B cell (primary cell): ENCODE measurements around the gene PTCHD4. TPM values are rescaled to one million over a fixed set of nuclear protein-coding genes. Genes with fewer than 3 reads are reported as not detected.
"Not testable (repeated sequence)": the region's sequence is repeated elsewhere in the genome, so short reads cannot be mapped to it uniquely, and the experiment has no call there.

Experiments
- ATAC-seq: fragments of 200-7000 bp; cut with Tn5 transposase; one replicate; pipeline ENCODE4 v1.10.0; 2021; ENCODE audit warnings: low read depth, mild to moderate bottlenecking, moderate number of reproducible peaks, moderate library complexity
- CTCF ChIA-PET: fragments of 350-600 bp; sonication (Branson Sonifier 250); formaldehyde crosslinking; loops from one replicate; lab custom pipeline; 2021; ENCODE audit warnings: antibody characterized with exemption, inconsistent platforms; lab: Charles Lee
- POLR2A ChIA-PET: fragments of 350-600 bp; sonication (Branson Sonifier 250); formaldehyde crosslinking; loops from one replicate; lab custom pipeline; 2021; ENCODE audit warnings: antibody characterized with exemption; lab: Charles Lee
- DNase-seq: peaks from one replicate; pipeline ENCODE4 v3.0.0; 2013
- H2AFZ ChIP-seq: 2 replicates; pipeline ENCODE4 v1.6.1; 2012; ENCODE audit warnings: mild to moderate bottlenecking, low read depth, low read length; ENCODE audit not compliant: insufficient read depth, poor library complexity, severe bottlenecking
- H3K27ac ChIP-seq, 2 donors: 1 replicate in 1 of 2; 2 replicates in 1 of 2; pipeline ENCODE4 v1.5.1; 2012 to 2013; ENCODE audit warnings: low read length in 2 of 2, mild to moderate bottlenecking in 2 of 2, moderate library complexity in 1 of 2
- H3K27me3 ChIP-seq, 4 experiments: fragments of 200-600 bp in 1 of 4; sonication (generic) in 1 of 4; replicated peaks in 1 of 4; 1 replicate in 2 of 4; 2 replicates in 2 of 4; pipeline versions ENCODE4 v1.6.1 to v1.7.0; 2013 to 2016; ENCODE audit warnings: low read length in 3 of 4, mild to moderate bottlenecking in 2 of 4, mixed read lengths in 1 of 4, moderate library complexity in 1 of 4; ENCODE audit not compliant: insufficient read depth in 4 of 4, control insufficient read depth in 3 of 4; ENCODE audit errors: control extremely low read depth in 1 of 4
- H3K36me3 ChIP-seq, 2 experiments: replicated peaks in 1 of 2; 1 replicate in 1 of 2; 2 replicates in 1 of 2; pipeline versions ENCODE4 v1.6.1 to v1.7.1; 2013; ENCODE audit warnings: low read length in 1 of 2; ENCODE audit not compliant: insufficient read depth in 2 of 2, control insufficient read depth in 1 of 2; ENCODE audit errors: control extremely low read depth in 1 of 2, extremely low read depth in 1 of 2
- H3K4me1 ChIP-seq, 2 donors: fragments of 200-600 bp in 1 of 2; sonication (generic) in 1 of 2; 1 replicate in 1 of 2; 2 replicates in 1 of 2; pipeline versions ENCODE4 v1.5.1 to v1.6.1; 2013 to 2017; ENCODE audit warnings: low read length in 2 of 2; ENCODE audit not compliant: control insufficient read depth in 2 of 2, insufficient read depth in 2 of 2
- H3K4me2 ChIP-seq: replicated peaks from 2 replicates; pipeline ENCODE3; 2012; ENCODE audit warnings: mild to moderate bottlenecking, low read depth, low read length; ENCODE audit not compliant: poor library complexity, severe bottlenecking
- H3K4me3 ChIP-seq, 5 experiments: fragments of 200-600 bp in 1 of 5; sonication (generic) in 1 of 5; 1 replicate in 3 of 5; 2 replicates in 2 of 5; pipeline versions ENCODE4 v1.5.1 to v1.7.0; 2011 to 2016; ENCODE audit warnings: low read length in 4 of 5, mild to moderate bottlenecking in 4 of 5, low read depth in 2 of 5, control low read depth in 1 of 5, moderate library complexity in 1 of 5; ENCODE audit not compliant: insufficient read depth in 1 of 5; ENCODE audit errors: control extremely low read depth in 1 of 5, extremely low read depth in 1 of 5
- H3K79me2 ChIP-seq: fragments of 200-600 bp; sonication (generic); one replicate; pipeline ENCODE4 v1.6.0; 2016; ENCODE audit warnings: low read length; ENCODE audit not compliant: control insufficient read depth, insufficient read depth
- H3K9ac ChIP-seq: fragments of 200-600 bp; sonication (generic); 2 replicates; pipeline ENCODE4 v1.6.1; 2017; ENCODE audit warnings: mild to moderate bottlenecking, low read length, moderate library complexity
- H3K9me3 ChIP-seq, 3 donors: one replicate each; pipeline versions ENCODE4 v1.6.1 to v1.7.1; 2013; ENCODE audit warnings: low read length in 2 of 3; ENCODE audit not compliant: control insufficient read depth in 2 of 3, insufficient read depth in 1 of 3; ENCODE audit errors: control extremely low read depth in 1 of 3
- H4K20me1 ChIP-seq: 2 replicates; pipeline ENCODE4 v1.6.0; 2012; ENCODE audit warnings: mild to moderate bottlenecking, low read length; ENCODE audit not compliant: insufficient read depth, control insufficient read depth, poor library complexity, severe bottlenecking
- H3K27ac Mint-ChIP-seq: one replicate; pipeline ENCODE4 v1.8.0; 2021; ENCODE audit warnings: mixed read lengths
- H3K27me3 Mint-ChIP-seq: one replicate; pipeline ENCODE4 v1.8.0; 2021; ENCODE audit warnings: mixed read lengths
- H3K4me1 Mint-ChIP-seq: one replicate; pipeline ENCODE4 v1.8.0; 2021; ENCODE audit warnings: mixed read lengths
- H3K4me3 Mint-ChIP-seq: one replicate; pipeline ENCODE4 v1.8.0; 2021; ENCODE audit warnings: mixed read lengths
- H3K9me3 Mint-ChIP-seq: one replicate; pipeline ENCODE4 v1.8.0; 2022; ENCODE audit warnings: mixed read lengths; ENCODE audit not compliant: insufficient read depth
- EZH2 ChIP-seq: IDR thresholded peaks from 2 replicates; pipeline ENCODE4 v1.6.1; 2012; ENCODE audit warnings: borderline replicate concordance, low read depth, mild to moderate bottlenecking, moderate library complexity, low read length; ENCODE audit not compliant: insufficient read depth, poor library complexity, severe bottlenecking
- WGBS: methylation state at CpG from one replicate; pipeline ENCODE4 v1.1.5; 2013; ENCODE audit warnings: missing lambda C conversion rate; ENCODE audit not compliant: insufficient coverage; 5-methylcytosine and 5-hydroxymethylcytosine counted together
- intact Hi-C: fragments of 100-400 bp; cut with micrococcal nuclease; formaldehyde crosslinking; loops from one replicate; pipeline ENCODE4 v1.10.0; 2022
- polyA plus RNA-seq: library from polyadenylated mRNA; depleted of rRNA; stranded (reverse); fragments of >200 nt; gene quantifications from 2 replicates; pipeline ENCODE4 v1.2.3, GENCODE V29; 2012
- total RNA-seq, 2 donors: library from RNA; stranded (reverse); fragments of 120-200 nt in 1 of 2; gene quantifications; 1 replicate in 1 of 2; 2 replicates in 1 of 2; pipeline versions ENCODE4 v1.2.3 to v1.2.4, GENCODE V29; 2013 to 2022
- TF ChIP-seq, protein P1 (sequence below): fragments of 200-600 bp; IDR thresholded peaks from one replicate; pipeline ENCODE4 v1.8.0; 2022; ENCODE audit warnings: antibody characterized with exemption, mild to moderate bottlenecking

Gene PTCHD4
- total and polyA plus RNA-seq, 2 donors (not counting 1 experiment from before 2014, with no cell fraction given) = not detected

DNA sequence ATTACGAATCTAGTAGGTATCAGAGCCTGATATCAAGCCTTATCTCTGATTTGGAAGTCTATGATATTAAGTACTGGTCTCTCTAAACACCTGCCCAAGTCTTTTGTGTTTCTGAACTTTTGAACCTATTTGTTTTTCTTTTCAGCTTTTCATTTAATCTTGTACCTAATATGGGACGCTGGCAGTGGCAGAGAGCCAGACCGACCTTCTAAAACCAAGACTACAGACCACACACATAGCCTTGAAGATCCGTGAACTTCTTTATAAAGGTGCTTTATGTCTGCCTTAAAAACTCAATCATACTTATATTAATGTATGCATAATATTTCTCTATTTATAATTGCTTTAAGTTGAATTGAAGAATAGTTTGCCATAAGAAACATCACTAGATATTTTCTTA is 12.6 kb upstream of the PTCHD4 start:
- Histone ChIP-seq H3K79me2 (no peaks in the 10 kb centered on the region), H3K9me3 (no peaks in the 10 kb centered on the region), H3K4me2 (no peak overlapping the region), H3K27me3 (no peaks in the 10 kb centered on the region), H3K4me1 (no peaks in the 10 kb centered on the region), H2AFZ (no peak overlapping the region), H3K36me3 (no peaks in the 10 kb centered on the region), H3K4me3 (no peak overlapping the region), H3K27ac (no peak overlapping the region), H3K9ac (no peak overlapping the region), H4K20me1 (no peaks in the 10 kb centered on the region)
- H3K9me3 Mint-ChIP-seq = peaks cover 2% of the 10 kb centered on the region
- WGBS = 88% methylated on average over 2 of the region's 4 CpGs
- DNase-seq (no peak), ATAC-seq (no peak)
- no peaks in the 10 kb centered on the region for H3K27me3 Mint-ChIP-seq
- H3K27ac Mint-ChIP-seq = no peak overlapping the region
- no peak overlapping the region for H3K4me3 Mint-ChIP-seq
- intact Hi-C loops = no loop called here
- no peaks in the 10 kb centered on the region for H3K4me1 Mint-ChIP-seq
- POLR2A ChIA-PET = no interaction called here
- CTCF ChIA-PET = no interaction called here
- TF ChIP-seq, protein P1, sequence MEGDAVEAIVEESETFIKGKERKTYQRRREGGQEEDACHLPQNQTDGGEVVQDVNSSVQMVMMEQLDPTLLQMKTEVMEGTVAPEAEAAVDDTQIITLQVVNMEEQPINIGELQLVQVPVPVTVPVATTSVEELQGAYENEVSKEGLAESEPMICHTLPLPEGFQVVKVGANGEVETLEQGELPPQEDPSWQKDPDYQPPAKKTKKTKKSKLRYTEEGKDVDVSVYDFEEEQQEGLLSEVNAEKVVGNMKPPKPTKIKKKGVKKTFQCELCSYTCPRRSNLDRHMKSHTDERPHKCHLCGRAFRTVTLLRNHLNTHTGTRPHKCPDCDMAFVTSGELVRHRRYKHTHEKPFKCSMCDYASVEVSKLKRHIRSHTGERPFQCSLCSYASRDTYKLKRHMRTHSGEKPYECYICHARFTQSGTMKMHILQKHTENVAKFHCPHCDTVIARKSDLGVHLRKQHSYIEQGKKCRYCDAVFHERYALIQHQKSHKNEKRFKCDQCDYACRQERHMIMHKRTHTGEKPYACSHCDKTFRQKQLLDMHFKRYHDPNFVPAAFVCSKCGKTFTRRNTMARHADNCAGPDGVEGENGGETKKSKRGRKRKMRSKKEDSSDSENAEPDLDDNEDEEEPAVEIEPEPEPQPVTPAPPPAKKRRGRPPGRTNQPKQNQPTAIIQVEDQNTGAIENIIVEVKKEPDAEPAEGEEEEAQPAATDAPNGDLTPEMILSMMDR = no peak
- TF ChIP-seq EZH2 = no peak

DNA sequence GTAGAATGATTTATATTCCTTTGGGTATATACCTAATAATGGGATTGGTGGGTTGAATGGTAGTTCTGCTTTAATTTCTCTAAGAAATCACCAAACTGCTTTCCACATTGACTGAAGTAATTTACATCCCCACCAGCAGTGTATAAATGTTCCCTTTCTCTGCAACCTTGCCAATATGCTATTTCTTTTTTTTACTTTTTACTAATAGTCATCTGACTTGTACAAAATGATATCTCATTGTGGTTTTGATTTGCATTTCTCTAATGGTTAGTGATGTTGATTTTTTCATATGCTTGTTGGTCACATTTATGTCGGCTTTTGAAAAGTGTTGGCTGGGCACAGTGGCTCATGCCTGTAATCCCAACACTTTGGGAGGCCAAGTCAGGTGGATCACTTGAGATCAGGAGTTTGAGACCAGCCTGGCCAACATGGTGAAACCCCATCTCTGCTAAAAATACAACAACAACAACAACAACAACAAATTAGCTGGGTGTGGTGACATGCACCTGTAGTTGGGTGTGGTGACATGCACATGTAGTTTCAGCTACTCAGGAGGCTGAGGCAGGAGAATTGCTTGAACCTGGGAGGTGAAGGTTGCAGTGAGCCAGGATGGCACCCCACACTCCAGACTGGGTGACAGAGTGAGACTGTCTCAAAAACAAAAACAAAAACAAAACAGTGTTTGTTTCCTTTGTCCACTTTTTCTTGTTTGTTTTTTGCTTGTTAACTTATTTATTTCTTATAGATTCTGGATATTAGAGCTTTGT is 11.2 kb upstream of the PTCHD4 start:
- POLR2A ChIA-PET, H3K4me1 ChIP-seq, H3K79me2 ChIP-seq, H3K27ac ChIP-seq, H3K27me3 Mint-ChIP-seq, CTCF ChIA-PET, H3K9ac ChIP-seq, H3K27me3 ChIP-seq, H3K36me3 ChIP-seq, H3K4me3 ChIP-seq, DNase-seq, H3K4me3 Mint-ChIP-seq, ATAC-seq, H2AFZ ChIP-seq, intact Hi-C loops, H3K9me3 Mint-ChIP-seq, H3K9me3 ChIP-seq, H3K4me2 ChIP-seq, H3K27ac Mint-ChIP-seq, H3K4me1 Mint-ChIP-seq, H4K20me1 ChIP-seq: not testable (repeated sequence)
- WGBS = 83% methylated on average over 1 of the region's 1 CpG
